ENCODE measurements around the gene PELO.

Gene PELO

DNA sequence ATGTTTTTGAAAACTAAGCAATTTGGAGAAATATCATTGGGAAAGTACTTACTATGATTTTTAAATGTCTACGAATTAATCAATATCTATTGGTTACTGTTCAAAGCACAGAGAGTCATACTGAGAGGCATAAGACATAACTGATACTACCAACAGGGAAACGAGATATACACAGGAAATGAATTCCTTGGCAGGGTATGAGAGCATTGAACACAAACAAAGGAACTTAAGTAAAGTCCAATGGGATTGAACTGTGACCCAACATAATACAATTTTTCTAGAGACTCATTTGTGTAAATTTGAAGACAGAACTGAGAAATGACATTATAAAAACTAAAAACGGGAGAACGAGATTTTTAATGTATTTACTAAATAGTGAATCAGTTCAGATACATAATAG, 1.3 kb upstream of the PELO start:
- no peaks in the 10 kb centered on the region for H3K36me3 Mint-ChIP-seq
- DNase-seq (ENCODE audit: low spot score in 2 of 2): no peak
- no peak for ATAC-seq
- peaks cover 28% of the 10 kb centered on the region for H3K4me1 Mint-ChIP-seq
- no peak overlapping the region for H3K4me3 Mint-ChIP-seq
- H3K27ac Mint-ChIP-seq: no peak overlapping the region
- no peaks in the 10 kb centered on the region for H3K9me3 Mint-ChIP-seq

DNA sequence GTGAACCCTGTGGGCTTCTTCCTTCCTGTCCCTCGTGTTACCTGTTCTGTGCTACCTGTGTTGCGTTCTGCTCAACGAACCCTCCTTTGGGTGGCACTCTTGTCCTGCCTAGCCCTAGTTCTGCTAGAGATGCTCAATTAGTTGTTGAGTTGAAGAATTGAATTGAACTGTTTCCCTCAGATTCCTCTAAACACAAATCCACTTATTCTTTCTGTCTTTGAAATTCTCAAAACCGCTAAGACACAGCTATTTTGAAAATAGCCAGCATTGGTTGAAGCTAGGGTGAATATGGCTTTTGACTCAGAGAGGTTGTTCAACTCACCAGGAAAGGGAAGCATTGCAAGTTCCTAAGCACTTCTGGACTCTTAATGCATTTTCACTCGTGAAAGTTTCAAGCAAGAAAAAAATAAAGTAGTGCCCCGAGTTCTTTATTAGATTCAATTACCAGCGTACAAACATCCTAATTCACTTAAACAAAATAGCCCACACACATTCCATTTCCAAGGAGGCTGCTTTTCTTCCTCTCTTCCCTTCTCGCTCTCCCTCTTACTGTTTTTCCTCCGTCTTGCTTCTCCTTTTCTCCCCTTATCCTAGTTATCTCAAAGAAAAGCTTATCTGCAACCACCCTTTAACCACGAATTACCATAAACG, 642 bp upstream of the PELO start:
- ATAC-seq (peak; percentile 39), DNase-seq (ENCODE audit: low spot score in 2 of 2) (no peak)
- no peaks in the 10 kb centered on the region for H3K9me3 Mint-ChIP-seq
- peak overlapping the region; percentile 89 for H3K27ac Mint-ChIP-seq
- H3K4me3 Mint-ChIP-seq: peak overlapping the region; percentile 88
- no peaks in the 10 kb centered on the region for H3K36me3 Mint-ChIP-seq
- peaks cover 28% of the 10 kb centered on the region for H3K4me1 Mint-ChIP-seq

DNA sequence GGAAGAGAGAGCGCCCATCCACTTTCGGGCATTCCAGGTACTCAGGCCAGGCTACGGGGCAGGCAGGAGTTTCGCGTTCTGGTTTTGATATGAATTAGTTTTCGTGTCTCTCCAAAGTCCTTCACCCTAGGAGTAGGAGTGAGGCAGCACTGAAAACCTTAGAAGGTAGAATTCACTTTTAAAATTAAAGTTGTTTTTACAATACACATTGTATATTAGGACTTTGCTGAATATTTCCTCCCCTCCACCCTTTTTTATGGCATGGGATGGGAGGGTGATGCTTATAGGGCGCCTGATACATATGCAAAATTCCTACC, 747 bp downstream of the PELO start:
- no peak for ATAC-seq
- Mint-ChIP-seq H3K27ac (peak overlapping the region; percentile 89), H3K9me3 (no peaks in the 10 kb centered on the region), H3K36me3 (no peaks in the 10 kb centered on the region), H3K4me3 (peak overlapping the region; percentile 88), H3K4me1 (peaks cover 28% of the 10 kb centered on the region)
- no peak for DNase-seq (ENCODE audit: low spot score in 2 of 2)

DNA sequence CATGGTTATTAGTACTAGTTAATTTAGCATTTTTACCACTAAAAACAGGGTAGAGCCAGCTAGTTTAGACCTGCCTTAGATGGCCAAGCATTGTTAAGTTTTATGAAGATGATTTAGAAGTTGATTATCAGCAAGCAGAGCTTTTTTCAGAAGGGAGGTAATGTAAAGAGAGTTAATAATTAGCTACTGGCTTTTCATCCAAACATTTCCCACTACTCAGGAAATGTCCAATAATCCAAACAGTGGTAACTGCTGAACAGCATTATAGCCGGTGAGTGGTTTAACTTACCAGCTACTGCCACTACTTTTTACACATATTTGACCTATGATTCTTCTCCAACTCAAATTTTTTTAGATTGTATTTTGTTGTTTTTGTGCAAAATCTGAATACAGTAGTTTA, 1.7 kb downstream of the PELO start:
- H3K4me3 Mint-ChIP-seq: peak overlapping the region; percentile 88
- DNase-seq (ENCODE audit: low spot score in 2 of 2) (no peak), ATAC-seq (no peak)
- no peak overlapping the region for H3K27ac Mint-ChIP-seq
- no peaks in the 10 kb centered on the region for H3K36me3 Mint-ChIP-seq
- H3K9me3 Mint-ChIP-seq: no peaks in the 10 kb centered on the region
- H3K4me1 Mint-ChIP-seq: peaks cover 28% of the 10 kb centered on the region

DNA sequence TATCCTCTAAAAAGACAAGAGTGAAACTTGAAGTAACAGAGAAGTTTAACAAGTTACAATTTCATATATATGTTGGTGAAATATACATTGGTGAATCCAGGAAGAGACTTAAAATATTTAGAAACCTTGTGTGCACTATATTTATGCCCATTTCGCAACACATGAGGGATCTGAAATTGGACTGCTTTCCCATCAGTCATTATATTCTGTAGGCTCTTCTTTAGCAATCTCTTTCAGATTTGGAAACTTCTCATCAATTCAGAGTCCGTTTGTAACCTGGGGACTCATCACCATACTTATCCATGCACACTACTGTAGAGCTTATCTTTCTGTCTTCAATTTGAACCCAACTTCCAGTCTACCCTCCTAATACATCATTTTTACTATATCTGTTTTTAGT, 2.1 kb downstream of the PELO start:
- no peak for DNase-seq (ENCODE audit: low spot score in 2 of 2)
- peak overlapping the region; percentile 88 for H3K4me3 Mint-ChIP-seq
- no peak for ATAC-seq
- no peaks in the 10 kb centered on the region for H3K9me3 Mint-ChIP-seq
- peaks cover 28% of the 10 kb centered on the region for H3K4me1 Mint-ChIP-seq
- H3K27ac Mint-ChIP-seq: no peak overlapping the region
- no peaks in the 10 kb centered on the region for H3K36me3 Mint-ChIP-seq

DNA sequence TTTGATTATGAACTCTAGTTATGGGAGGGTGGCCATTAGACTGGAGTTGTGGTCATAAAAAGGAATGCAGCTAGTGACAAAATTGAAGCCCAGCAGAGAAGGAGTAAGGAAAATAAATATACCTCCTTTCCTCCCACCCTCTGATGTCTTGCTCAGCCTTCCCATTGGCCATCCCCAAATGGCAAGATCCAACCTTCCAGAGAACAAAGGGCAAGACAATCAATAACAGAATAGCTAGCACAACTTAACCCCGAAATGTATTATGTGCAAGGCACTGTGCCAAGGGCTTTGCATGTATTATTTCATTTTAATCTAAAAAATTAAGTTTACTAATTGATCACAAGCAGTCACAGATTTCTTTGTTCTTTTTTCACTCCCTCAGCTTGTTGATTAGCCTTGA, 3.6 kb downstream of the PELO start:
- ATAC-seq (no peak), DNase-seq (ENCODE audit: low spot score in 2 of 2) (no peak)
- Mint-ChIP-seq H3K36me3 (no peaks in the 10 kb centered on the region), H3K4me1 (peaks cover 27% of the 10 kb centered on the region), H3K4me3 (no peak overlapping the region), H3K27ac (no peak overlapping the region), H3K9me3 (no peaks in the 10 kb centered on the region)

DNA sequence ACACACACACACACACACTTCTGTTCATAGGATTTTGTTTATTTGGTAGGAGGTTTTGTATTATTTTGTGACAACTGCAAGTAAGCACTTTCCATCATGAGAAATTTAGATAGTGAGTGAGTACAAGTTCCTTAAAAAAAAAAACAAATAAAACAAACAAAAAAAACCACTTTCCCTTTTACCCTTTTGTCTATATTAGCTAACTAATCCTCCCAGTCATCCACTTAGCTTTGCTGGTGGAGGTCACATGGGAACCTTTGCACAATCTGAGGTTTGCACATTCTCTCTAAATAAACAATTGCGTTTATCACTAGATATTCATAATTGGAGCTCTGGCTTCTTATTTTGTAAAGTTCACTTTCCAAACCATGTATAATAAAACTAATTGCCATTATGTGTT, 6.8 kb downstream of the PELO start:
- DNase-seq (ENCODE audit: low spot score in 2 of 2): no peak
- Mint-ChIP-seq H3K4me3 (no peak overlapping the region), H3K27ac (no peak overlapping the region), H3K9me3 (no peaks in the 10 kb centered on the region), H3K4me1 (peaks cover 32% of the 10 kb centered on the region), H3K36me3 (peaks cover 9% of the 10 kb centered on the region)
- ATAC-seq: no peak

DNA sequence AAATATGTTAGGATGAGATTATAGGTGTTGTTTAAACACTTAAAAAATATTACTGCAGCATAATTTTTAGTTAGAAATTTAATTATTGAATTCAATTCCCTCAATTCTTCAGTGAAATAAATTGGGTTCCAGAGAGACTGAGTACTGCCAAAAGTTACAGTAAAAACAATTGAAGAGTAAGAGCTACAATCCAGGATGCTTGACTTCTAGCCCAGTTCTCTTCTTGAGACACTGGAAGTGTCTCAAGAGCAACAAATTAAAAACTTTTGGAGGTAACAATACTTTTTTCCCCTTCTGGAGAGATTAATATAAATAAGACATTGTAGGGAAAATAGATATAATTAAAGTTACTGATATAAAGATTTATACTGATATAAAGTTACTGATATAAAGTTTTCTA, 8.3 kb downstream of the PELO start:
- peaks cover 24% of the 10 kb centered on the region for H3K36me3 Mint-ChIP-seq
- peaks cover 25% of the 10 kb centered on the region for H3K4me1 Mint-ChIP-seq
- H3K9me3 Mint-ChIP-seq: no peaks in the 10 kb centered on the region
- DNase-seq (ENCODE audit: low spot score in 2 of 2) (no peak), ATAC-seq (no peak)
- no peak overlapping the region for H3K4me3 Mint-ChIP-seq
- no peak overlapping the region for H3K27ac Mint-ChIP-seq

DNA sequence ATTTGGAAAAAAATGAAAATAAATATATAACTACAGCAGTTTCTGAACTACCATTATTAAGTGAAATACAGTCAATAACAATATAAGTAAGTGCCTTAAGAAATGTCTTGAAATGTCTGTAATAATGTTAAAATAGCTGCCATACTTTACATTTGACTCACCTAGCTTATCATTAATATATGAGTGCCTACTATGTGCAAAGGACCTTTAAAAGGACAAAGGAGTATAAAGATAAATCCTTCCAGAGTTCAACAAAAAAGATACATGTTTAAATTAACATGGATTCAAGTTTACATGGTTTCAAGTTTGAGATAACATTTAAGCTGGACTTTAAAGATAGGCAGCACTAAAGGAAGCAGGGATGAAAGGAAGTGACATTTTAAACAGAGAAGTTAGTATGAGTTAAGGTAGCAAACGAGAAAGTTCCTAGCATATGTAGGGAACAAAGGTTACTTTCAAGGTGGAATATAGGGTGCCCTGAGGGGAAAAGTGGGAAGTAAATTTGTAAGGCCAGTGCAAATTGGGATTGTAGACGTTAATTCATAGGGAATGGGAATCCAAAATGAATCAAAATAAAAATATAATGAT, 8.9 kb downstream of the PELO start:
- no peak overlapping the region for H3K27ac Mint-ChIP-seq
- no peak overlapping the region for H3K4me3 Mint-ChIP-seq
- DNase-seq (ENCODE audit: low spot score in 2 of 2) (no peak), ATAC-seq (no peak)
- H3K9me3 Mint-ChIP-seq: no peaks in the 10 kb centered on the region
- H3K36me3 Mint-ChIP-seq: peaks cover 30% of the 10 kb centered on the region
- H3K4me1 Mint-ChIP-seq: peaks cover 29% of the 10 kb centered on the region

DNA sequence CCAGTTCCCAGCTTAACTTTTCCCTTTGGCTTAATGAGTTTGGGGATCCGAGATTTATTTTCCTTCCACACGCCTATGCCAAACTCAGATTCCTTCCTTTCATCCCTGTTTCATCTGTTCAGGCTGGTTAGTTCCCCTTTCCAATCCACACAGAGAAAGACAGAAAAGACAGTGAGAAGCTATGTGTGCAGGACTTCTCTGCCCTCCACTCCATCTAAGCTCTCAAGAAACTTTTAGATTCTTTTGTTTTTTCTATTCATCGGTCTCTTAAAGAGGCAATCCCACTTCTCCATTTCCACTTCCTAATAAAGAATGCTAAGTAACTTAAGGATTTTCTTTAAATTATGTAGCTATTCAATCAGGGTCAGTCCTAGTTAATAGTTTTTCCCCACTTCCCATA, 11.2 kb downstream of the PELO start:
- H3K4me3 Mint-ChIP-seq: peak overlapping the region; percentile 94
- peak overlapping the region; percentile 96 for H3K27ac Mint-ChIP-seq
- DNase-seq (ENCODE audit: low spot score in 2 of 2) (no peak), ATAC-seq (no peak)
- H3K4me1 Mint-ChIP-seq: peaks cover 38% of the 10 kb centered on the region
- H3K36me3 Mint-ChIP-seq: peaks cover 53% of the 10 kb centered on the region
- no peaks in the 10 kb centered on the region for H3K9me3 Mint-ChIP-seq

DNA sequence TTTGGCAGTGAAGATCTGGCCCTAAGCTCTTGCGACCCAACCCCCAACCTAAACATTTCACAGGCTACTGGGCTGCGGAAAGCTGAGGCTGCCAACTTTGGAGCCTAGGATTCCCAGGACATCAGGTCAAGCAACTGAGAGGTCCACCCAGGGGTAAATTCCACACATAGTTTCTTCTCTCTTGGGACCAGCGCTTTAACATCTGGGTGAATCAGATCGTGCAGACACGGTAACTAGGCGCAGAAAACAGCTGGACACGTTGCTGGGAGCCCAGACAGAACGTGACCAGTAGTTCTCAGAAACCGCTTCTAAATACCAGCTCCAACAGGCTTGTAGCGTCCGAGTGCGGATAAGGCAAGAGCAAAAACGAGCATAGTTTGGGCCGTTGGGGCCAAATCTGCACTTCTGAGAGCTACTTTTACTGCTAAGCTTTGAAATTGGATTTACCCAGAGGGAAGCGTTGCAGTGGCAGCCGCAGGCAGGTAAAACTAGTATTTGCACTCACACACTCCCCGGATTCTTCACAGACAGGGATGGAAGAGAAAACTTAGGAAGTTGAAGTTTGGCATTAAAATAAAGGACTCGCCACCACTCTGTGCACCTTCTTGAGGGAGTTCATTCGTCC, 11.8 kb downstream of the PELO start:
- H3K4me1 Mint-ChIP-seq: peaks cover 43% of the 10 kb centered on the region
- H3K27ac Mint-ChIP-seq: peak overlapping the region; percentile 96
- H3K9me3 Mint-ChIP-seq: no peaks in the 10 kb centered on the region
- DNase-seq (ENCODE audit: low spot score in 2 of 2) (no peak), ATAC-seq (peak; percentile 38)
- peaks cover 58% of the 10 kb centered on the region for H3K36me3 Mint-ChIP-seq
- peak overlapping the region; percentile 94 for H3K4me3 Mint-ChIP-seq

DNA sequence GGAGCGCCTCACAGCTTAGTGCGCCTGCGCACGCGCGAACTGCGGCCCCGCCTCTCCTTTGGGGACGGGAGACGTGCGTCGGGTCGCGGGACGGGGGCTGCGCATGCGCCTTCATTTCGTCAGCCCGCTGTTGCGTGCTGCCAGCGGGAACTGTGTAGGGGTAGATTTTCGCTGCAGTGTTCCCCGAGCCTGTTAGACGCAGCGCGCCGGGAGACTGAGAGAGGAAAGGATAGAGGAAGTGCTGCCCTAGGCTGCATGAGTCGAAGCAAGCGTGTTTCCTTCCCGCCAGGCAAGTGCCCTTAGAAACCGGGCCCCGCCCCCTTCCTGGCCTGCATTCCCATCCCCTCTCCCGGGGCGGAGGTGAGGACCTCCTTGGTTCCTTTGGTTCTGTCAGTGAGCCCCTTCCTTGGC, 12.3 kb downstream of the PELO start:
- H3K36me3 Mint-ChIP-seq: peaks cover 64% of the 10 kb centered on the region
- DNase-seq (ENCODE audit: low spot score in 2 of 2): peak; percentile 92 to 97

DNA sequence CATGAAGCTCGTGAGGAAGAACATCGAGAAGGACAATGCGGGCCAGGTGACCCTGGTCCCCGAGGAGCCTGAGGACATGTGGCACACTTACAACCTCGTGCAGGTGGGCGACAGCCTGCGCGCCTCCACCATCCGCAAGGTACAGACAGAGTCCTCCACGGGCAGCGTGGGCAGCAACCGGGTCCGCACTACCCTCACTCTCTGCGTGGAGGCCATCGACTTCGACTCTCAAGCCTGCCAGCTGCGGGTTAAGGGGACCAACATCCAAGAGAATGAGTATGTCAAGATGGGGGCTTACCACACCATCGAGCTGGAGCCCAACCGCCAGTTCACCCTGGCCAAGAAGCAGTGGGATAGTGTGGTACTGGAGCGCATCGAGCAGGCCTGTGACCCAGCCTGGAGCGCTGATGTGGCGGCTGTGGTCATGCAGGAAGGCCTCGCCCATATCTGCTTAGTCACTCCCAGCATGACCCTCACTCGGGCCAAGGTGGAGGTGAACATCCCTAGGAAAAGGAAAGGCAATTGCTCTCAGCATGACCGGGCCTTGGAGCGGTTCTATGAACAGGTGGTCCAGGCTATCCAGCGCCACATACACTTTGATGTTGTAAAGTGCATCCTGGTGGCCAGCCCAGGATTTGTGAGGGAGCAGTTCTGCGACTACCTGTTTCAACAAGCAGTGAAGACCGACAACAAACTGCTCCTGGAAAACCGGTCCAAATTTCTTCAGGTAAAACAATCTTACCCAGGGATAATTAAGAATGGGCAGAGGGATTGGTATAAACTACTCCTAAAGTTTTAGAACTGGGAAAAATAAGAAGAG, 12.9 kb downstream of the PELO start:
- Mint-ChIP-seq H3K9me3 (no peaks in the 10 kb centered on the region), H3K27ac (peak overlapping the region; percentile 96), H3K4me3 (peak overlapping the region; percentile 94), H3K36me3 (peaks cover 70% of the 10 kb centered on the region), H3K4me1 (peaks cover 52% of the 10 kb centered on the region)
- ATAC-seq: peak; percentile 87
- peak in 1 of 2 donors; percentile 45 for DNase-seq (ENCODE audit: low spot score in 2 of 2)

More for the DNA sequence above, 12.3 kb downstream of the PELO start:
- H3K4me3 Mint-ChIP-seq: peak overlapping the region; percentile 94
- H3K27ac Mint-ChIP-seq: peak overlapping the region; percentile 96
- H3K4me1 Mint-ChIP-seq: peaks cover 47% of the 10 kb centered on the region
- peak; percentile 90 for ATAC-seq
- H3K9me3 Mint-ChIP-seq: no peaks in the 10 kb centered on the region

DNA sequence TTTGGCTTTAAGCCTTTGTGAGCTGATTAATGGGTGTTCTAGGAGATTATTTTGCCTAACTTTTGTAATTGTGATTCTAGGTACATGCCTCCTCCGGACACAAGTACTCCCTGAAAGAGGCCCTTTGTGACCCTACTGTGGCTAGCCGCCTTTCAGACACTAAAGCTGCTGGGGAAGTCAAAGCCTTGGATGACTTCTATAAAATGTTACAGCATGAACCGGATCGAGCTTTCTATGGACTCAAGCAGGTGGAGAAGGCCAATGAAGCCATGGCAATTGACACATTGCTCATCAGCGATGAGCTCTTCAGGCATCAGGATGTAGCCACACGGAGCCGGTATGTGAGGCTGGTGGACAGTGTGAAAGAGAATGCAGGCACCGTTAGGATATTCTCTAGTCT, 13.6 kb downstream of the PELO start:
- peak in 1 of 2 donors; percentile 60 for DNase-seq (ENCODE audit: low spot score in 2 of 2)
- Mint-ChIP-seq H3K9me3 (no peaks in the 10 kb centered on the region), H3K4me3 (peak overlapping the region; percentile 94), H3K4me1 (peaks cover 52% of the 10 kb centered on the region), H3K36me3 (peaks cover 77% of the 10 kb centered on the region), H3K27ac (peak overlapping the region; percentile 96)
- ATAC-seq: no peak

DNA sequence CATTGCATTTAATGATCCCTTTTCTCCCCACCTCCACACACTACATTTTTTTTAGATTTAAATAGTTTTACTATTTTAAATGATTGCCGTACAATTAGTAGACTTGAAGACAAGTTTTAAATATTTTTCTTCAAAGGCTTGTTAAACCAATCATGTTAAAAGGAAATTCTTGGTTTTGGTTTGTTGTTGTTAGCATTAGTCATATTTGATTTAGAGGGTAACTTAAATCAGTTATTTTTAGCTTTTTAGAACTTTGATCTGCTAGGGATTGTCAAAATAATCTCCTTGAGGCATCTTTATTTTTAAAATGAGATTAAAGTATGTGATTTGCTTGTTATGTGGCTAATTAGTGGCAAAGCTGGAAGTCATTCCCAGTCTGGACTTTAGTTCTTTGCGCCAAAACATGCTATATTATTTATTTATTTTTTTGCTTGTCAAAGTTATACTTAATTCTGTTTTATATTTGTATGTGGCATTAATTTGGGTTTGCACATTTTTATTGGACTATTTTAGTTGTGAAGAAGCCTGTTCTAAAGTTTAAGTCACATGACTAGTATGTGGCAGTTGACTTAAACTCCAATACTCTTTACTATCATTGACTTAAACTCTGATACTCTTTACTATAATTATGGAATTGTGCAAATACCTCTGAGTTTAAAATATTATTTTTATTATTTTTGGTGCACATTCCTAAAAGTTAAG, 14.7 kb downstream of the PELO start:
- peaks cover 77% of the 10 kb centered on the region for H3K36me3 Mint-ChIP-seq

More for the DNA sequence above, 14.7 kb downstream of the PELO start:
- Mint-ChIP-seq H3K4me1 (peaks cover 52% of the 10 kb centered on the region), H3K9me3 (no peaks in the 10 kb centered on the region), H3K4me3 (peak overlapping the region; percentile 94), H3K27ac (no peak overlapping the region)
- ATAC-seq: no peak
- DNase-seq (ENCODE audit: low spot score in 2 of 2): no peak
